22Rv1 (cell line): ENCODE measurements around the gene SLC4A9.

ENCODE experiments used
- ZFX ChIP-seq: fragments of 450-650 bp; IDR thresholded peaks from 2 replicates; pipeline ENCODE4 v1.6.1; 2017; ENCODE audit warnings: antibody characterized with exemption, borderline replicate concordance
- TF ChIP-seq, protein P1 (sequence below): fragments of 450-650 bp; IDR thresholded peaks from 2 replicates; pipeline ENCODE4 v1.5.1; 2017; ENCODE audit warnings: mild to moderate bottlenecking

DNA sequence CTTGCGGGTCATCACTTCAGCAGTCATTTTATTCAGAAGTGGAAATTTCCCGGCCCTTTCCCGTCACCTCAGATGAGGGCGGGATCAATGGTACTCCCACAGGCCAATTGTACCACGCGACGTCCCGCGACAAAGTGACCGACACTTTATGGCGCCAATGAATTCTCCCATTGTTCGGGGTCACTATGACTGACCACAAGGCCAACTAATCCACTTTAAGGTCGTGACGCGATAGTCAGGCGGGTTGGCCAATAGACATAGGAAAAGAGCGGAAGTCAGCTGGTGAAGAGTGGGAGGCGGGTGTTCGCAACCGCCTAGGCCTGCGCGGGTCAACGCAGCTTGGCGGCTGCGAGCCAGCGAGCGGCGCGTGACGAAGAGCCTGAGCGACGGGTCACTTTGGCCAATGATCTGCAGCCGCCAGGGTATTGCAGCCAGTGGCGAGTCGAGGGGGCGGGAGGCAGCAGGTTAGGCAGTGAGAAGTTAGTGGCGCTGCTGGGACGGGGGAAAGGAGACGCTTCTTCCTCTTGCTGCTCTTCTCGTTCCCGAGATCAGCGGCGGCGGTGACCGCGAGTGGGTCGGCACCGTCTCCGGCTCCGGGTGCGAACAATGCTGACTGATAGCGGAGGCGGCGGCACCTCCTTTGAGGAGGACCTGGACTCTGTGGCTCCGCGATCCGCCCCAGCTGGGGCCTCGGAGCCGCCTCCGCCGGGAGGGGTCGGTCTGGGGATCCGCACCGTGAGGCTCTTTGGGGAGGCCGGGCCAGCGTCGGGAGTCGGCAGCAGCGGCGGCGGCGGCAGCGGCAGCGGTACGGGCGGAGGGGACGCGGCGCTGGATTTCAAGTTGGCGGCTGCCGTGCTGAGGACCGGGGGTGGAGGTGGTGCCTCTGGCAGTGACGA is 41.6 kb downstream of the SLC4A9 start, which contains the start of gene ANKHD1:
- TF ChIP-seq, protein P1, sequence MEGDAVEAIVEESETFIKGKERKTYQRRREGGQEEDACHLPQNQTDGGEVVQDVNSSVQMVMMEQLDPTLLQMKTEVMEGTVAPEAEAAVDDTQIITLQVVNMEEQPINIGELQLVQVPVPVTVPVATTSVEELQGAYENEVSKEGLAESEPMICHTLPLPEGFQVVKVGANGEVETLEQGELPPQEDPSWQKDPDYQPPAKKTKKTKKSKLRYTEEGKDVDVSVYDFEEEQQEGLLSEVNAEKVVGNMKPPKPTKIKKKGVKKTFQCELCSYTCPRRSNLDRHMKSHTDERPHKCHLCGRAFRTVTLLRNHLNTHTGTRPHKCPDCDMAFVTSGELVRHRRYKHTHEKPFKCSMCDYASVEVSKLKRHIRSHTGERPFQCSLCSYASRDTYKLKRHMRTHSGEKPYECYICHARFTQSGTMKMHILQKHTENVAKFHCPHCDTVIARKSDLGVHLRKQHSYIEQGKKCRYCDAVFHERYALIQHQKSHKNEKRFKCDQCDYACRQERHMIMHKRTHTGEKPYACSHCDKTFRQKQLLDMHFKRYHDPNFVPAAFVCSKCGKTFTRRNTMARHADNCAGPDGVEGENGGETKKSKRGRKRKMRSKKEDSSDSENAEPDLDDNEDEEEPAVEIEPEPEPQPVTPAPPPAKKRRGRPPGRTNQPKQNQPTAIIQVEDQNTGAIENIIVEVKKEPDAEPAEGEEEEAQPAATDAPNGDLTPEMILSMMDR: no peak
- TF ChIP-seq ZFX: no peak
